ENCODE measurements around the gene ASTE1.
"Not testable (repeated sequence)": the region's sequence is repeated elsewhere in the genome, so short reads cannot be mapped to it uniquely, and the experiment has no call there.

ASTE1 gene

GRCh38 chr3:131009698-131010097, 16.9 kb downstream of the ASTE1 start:
- no peak for DNase-seq (ENCODE audit: low read depth)

- no peak for DNase-seq (ENCODE audit: low read depth)
Measured at GRCh38 chr3:131008326-131008725, 18.3 kb downstream of the ASTE1 start.

- DNase-seq (ENCODE audit: low read depth) = no peak
Measured at GRCh38 chr3:131007782-131008181, 18.8 kb downstream of the ASTE1 start.

DNA sequence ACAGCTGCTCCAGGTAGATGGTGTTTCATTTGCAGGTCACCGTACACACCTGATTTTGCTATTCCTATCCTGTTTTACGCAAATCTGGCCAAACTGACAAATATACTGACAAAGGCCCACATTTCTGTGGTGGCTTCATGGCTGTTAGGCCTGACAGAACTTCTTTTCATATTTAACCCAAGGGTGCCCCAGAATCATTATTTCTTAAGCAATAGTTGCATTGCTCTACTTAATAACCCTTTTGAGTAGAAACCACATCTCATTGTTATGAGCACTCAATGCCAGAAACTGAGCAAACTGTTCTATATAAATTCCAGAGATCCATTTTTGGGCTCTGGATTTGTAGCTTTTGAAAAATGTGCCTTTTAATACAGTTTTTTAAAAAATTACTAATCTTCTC, 19.4 kb downstream of the ASTE1 start:
- DNase-seq (ENCODE audit: low read depth) = no peak

DNA sequence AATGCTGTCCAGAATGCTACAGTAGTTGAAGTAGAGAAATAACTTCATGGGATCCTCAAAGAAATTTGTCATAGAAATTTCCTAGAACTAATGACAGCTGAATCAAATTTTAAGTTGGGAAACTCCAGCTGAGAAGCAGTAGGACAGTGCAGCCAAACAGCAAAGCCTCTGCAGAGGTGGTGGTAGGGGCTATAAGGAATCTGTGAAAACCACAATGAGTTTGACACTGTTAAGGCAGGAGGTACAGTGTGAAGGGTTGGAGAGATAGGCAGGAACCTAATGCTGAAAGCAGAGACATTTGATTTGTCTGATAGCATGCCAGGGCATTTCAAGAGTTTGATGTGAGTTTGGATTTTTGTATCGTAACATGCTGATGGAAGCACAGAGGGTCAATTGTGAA, 22.0 kb downstream of the ASTE1 start:
- no peak for DNase-seq (ENCODE audit: low read depth)

GRCh38 chr3:131001071-131001470, 25.6 kb downstream of the ASTE1 start:
- no peak for DNase-seq (ENCODE audit: low read depth)

DNA sequence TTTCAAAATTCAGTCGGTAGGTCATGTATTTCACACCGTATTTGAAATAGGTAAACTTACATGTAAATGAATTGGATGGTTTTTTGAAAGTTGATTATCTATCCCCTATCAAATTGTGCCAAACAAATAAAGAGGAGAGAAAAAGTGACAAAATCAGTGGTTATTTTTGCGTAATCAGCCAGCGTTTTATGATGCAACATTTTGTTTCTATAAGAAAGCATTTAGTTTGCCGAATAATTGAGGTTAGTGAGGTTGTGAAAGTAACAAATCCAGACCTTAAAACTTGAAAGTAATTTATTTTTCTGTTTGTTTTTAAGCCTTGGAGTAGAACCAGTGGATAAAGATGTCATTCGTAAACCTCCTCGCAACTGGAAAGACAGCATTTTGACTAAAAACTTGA, 29.3 kb downstream of the ASTE1 start:
- no peak for DNase-seq (ENCODE audit: low read depth)

DNA sequence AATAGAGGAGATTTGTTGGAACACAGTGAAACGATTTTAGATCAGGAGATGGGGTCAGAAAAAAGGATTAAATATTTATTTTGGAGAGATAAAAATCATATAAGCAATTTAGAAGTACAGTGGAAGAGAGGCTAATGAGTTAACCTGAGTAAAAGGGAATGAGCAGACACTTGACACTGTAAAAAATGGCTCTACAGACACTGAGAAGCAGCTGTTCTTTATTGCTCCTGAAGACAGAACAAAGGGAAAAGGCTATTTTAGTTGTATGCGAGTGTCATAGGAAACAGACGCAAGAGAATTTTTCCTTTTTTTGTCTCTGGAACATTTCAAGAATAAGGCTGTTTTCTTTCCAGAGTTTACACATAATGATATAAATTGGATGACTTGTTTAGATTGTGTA, 34.3 kb downstream of the ASTE1 start:
- DNase-seq (ENCODE audit: low read depth) = no peak

DNA sequence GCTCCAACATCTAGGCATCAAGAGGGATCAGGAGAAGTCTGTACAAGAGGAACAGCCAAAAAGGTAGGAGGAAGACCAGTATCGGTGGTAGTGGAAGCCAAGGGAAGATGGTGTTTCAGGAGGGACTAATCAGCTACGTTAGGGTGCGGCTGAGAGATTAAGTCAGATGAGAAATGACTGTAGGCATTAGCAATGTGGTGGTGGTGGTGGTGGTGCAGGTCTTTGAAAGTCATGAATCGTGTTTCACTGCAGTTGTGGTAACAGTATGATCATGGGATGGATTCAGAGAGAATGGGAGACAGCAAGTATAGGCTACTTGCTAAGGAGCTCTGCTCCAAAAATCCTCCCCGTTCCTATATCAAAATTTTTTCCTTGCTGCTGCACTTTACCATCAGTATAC, 35.5 kb downstream of the ASTE1 start:
- no peak for DNase-seq (ENCODE audit: low read depth)

DNA sequence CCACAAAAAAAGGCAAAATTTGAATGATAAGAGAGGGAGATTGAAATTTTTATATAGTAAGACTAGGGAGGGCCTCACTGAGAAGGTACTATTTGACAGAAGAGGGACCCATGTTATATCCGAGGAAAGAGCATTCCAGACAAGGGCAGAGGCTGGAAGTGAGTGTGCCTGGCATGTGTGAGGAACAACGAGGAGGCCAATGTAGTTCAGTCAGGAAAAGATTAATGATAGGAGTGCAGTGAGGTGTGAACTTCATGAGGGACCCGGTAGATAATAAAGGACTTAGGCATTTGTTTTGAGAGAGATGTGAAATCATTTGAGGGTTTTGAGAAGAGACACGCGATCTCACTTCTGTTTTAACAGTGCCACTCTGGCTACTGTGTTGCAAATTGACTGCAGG, 36.3 kb downstream of the ASTE1 start:
- DNase-seq (ENCODE audit: low read depth) = no peak

- DNase-seq (ENCODE audit: low read depth) = no peak
Measured at GRCh38 chr3:130981469-130981868, 45.2 kb downstream of the ASTE1 start.

GRCh38 chr3:130979117-130979516, 47.5 kb downstream of the ASTE1 start:
- no peak for DNase-seq (ENCODE audit: low read depth)

DNA sequence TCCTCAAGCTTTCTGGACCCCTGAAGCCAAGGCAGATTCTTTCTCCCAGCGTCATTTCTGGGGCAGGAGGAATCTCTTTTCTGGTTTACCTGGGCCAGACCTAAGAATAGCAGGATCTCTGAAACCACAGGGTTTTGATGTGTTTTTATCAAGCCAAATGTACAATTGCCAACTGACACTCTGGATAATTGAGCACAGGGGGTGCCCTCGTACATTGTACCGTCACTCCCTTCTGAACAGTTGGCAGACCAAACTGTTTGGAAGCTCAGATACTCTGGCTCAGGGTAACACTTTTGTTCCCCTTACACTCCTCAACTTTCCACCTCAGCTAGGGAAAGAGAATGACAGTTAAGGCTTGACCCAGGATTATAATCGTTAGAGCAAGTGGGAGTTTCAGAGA, 49.9 kb downstream of the ASTE1 start:
- no peak for DNase-seq (ENCODE audit: low read depth)

- DNase-seq (ENCODE audit: low read depth) = no peak
Measured at GRCh38 chr3:130975251-130975650, 51.4 kb downstream of the ASTE1 start.

DNA sequence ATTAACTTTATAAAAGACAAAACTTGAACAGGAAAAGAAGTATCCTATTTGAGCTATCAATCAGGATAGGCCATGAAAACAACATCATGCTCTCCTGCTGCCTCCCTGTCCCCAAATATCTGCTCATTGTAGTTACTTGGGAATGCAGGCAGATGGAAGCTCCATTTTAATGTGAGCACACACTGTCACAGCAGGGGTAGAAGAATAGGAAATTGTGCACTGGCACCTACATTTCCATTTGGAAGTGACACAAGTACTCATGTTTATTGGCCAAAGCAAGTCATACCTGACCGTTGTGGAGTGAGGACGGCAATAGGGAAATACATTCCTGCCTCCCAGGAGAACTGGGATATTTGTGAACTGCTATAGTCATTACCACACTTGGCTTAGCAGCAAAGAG, 52.4 kb downstream of the ASTE1 start:
- DNase-seq (ENCODE audit: low read depth) = no peak

DNA sequence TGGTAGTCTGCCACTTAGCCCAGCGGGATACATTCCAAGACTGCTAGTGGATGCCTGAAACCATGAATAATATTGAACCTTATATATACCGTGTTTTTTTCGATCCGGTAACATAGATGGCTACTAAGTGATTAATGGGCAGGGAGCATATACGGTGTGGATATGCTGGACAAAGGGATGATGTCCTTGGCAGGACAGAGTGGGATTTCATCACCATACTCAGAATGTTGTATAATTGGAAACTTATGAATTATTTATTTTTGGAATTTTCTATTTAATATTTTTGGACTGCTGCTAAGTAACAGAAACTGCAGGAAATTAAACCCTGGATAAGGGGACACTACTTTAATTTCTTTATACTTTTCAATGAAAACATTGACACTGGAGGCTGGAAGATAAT, 53.2 kb downstream of the ASTE1 start:
- no peak for DNase-seq (ENCODE audit: low read depth)

DNA sequence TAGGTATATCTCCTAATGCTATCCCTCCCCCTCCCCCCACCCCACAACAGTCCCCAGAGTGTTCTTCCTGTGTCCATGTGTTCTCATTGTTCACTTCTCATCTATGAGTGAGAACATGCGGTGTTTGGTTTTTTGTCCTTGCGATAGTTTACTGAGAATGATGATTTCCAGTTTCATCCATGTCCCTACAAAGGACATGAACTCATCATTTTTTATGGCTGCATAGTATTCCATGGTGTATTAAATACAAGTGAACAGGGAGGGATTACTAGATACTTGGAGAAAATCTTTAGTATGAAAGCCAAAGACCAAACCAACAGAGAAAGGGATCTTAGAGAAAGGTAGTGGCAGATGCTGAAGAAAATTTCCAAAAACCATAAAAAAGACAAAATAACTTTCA, 54.0 kb downstream of the ASTE1 start:
- DNase-seq (ENCODE audit: low read depth) = not testable (repeated sequence)

DNA sequence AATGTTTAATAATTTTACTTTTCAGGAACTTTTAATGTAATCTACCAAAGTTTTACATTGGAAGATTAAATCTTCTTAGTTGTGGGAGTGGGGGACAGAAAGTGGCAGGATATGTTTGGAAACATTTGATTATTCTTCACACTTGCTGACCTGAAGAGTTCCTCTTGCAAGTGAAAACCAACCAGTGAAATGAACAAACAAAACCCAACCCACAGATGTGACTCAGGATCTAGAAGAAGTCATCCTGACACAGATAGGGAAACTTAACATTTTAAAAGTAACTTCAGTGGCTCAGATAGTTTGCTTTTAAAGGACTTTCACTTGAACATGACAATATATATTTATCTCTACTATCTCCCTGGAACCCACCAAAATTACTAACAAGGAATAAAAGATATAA, 55.4 kb downstream of the ASTE1 start:
- no peak for DNase-seq (ENCODE audit: low read depth)

GRCh38 chr3:130969621-130970020, 57.0 kb downstream of the ASTE1 start:
- DNase-seq (ENCODE audit: low read depth) = no peak

DNA sequence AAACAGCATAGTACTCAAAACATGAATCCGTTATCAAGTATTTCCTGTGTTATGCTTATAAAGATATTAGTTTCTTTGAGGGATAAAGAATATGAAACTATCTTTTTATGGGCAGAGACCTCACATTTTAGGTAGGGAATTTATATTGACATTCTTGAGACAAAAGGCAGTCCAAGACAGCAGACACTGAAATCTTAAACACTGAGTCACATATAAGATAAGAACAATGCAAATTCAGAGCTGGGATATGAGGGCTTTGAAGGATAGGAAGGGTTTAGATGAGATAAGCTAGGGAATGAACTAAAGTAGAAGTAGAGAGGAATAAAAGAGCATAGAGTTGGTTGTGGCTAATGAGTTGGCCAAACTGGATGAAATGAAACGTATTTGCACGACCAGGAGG, 58.4 kb downstream of the ASTE1 start:
- DNase-seq (ENCODE audit: low read depth) = no peak

- no peak for DNase-seq (ENCODE audit: low read depth)
Measured at GRCh38 chr3:130967281-130967680, 59.3 kb downstream of the ASTE1 start.

DNA sequence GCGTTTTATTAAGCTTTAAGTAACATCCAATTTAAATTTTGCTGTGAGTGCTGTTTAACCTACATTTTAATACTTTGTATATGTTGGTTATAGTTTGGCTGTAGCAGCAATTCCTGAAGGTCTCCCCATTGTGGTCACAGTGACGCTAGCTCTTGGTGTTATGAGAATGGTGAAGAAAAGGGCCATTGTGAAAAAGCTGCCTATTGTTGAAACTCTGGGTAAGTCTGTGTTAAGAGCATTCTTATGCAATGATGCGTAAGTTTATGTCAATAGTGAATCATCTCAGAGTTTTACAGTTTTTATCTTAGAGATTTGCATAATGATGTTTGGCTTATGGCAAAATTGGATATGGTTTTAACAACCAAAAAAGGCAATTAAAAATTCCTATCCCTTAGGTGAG, 62.7 kb downstream of the ASTE1 start:
- no peak for DNase-seq (ENCODE audit: low read depth)
